Fibroblast of pulmonary artery (primary cell): Measurements from ENCODE around the gene ROGDI.

ENCODE experiments used
- DNase-seq: peaks from one replicate; pipeline ENCODE4 v3.0.0-alpha.2; 2010; ENCODE audit warnings: low read depth
- H3K4me3 ChIP-seq: replicated peaks from 2 replicates; pipeline ENCODE4 v1.5.1; 2011; ENCODE audit warnings: low read depth, mild to moderate bottlenecking, control low read depth, low read length, moderate library complexity
- CTCF ChIP-seq: IDR thresholded peaks from 2 replicates; pipeline ENCODE4 v1.5.1; 2011; ENCODE audit warnings: mild to moderate bottlenecking, control low read depth, low read length, inconsistent platforms; ENCODE audit errors: missing control alignments

The ROGDI gene

GRCh38 chr16:4814046-4814445 is 11.6 kb upstream of the ROGDI start:
- H3K4me3 ChIP-seq, result no peak overlapping the region
- TF ChIP-seq CTCF, result no peak
- no peak for DNase-seq

GRCh38 chr16:4813251-4814003 is 11.0 kb upstream of the ROGDI start:
- DNase-seq, result no peak
- no peak for TF ChIP-seq CTCF
- no peak overlapping the region for H3K4me3 ChIP-seq

- no peak overlapping the region for H3K4me3 ChIP-seq
- DNase-seq, result no peak
- TF ChIP-seq CTCF, result no peak
Observed at GRCh38 chr16:4811773-4812172, 9.3 kb upstream of the ROGDI start.

GRCh38 chr16:4811242-4811641 is 8.8 kb upstream of the ROGDI start:
- TF ChIP-seq CTCF, result no peak
- no peak overlapping the region for H3K4me3 ChIP-seq
- DNase-seq, result no peak

GRCh38 chr16:4806280-4806679 is 3.8 kb upstream of the ROGDI start:
- DNase-seq, result no peak
- H3K4me3 ChIP-seq, result no peak overlapping the region
- no peak for TF ChIP-seq CTCF

- DNase-seq, result peak; percentile 11
- H3K4me3 ChIP-seq, result no peak overlapping the region
- TF ChIP-seq CTCF, result no peak
Observed at GRCh38 chr16:4805231-4805630, 2.8 kb upstream of the ROGDI start.
